ENCODE results near the gene ZFC3H1. TPM values are rescaled to one million over a fixed set of nuclear protein-coding genes. Genes with fewer than 3 reads are reported as not detected.

The ZFC3H1 gene
- total RNA-seq, 1 experiment from 2014 or later: 53.4 TPM

GRCh38 chr12:71708658-71709057, 45.0 kb upstream of the ZFC3H1 start:
- Histone ChIP-seq H3F3A (ENCODE audit: insufficient read depth, low read depth) (peaks cover 24% of the 10 kb centered on the region), H3K4me1 (replicated peaks; ENCODE audit: insufficient read depth) (peaks cover 31% of the 10 kb centered on the region), H3K36me3 (ENCODE audit: low read depth) (no peaks in the 10 kb centered on the region), H3K27me3 (ENCODE audit: insufficient read depth, low read depth) (no peaks in the 10 kb centered on the region), H3K79me2 (ENCODE audit: low read depth) (no peaks in the 10 kb centered on the region), H3K9me3 (ENCODE audit: insufficient read depth, low read depth) (peaks cover 7% of the 10 kb centered on the region; the same call in 1 of the 2 replicates), H3K27ac (no peak overlapping the region), H2AFZ (no peak overlapping the region), H3K4me2 (no peak overlapping the region), H3K9me2 (ENCODE audit: insufficient read depth) (no peaks in the 10 kb centered on the region), H3K4me3 (no peak overlapping the region), H4K20me1 (ENCODE audit: insufficient read depth) (no peaks in the 10 kb centered on the region)
- no peak for DNase-seq
- BruUV-seq (replicated peaks): no TSS peak
- TF ChIP-seq EZH2 (IDR thresholded peaks at IDR 0.05; ENCODE audit: low read depth): no peak
- no peak for TF ChIP-seq CTCF (conservative IDR thresholded peaks at IDR 0.05)
- POLR2A ChIA-PET (ENCODE audit: unreplicated experiment): no interaction called here
- CTCF ChIA-PET: no interaction called here
- intact Hi-C loops (cut with micrococcal nuclease; ENCODE audit: unreplicated experiment): no loop called here

DNA sequence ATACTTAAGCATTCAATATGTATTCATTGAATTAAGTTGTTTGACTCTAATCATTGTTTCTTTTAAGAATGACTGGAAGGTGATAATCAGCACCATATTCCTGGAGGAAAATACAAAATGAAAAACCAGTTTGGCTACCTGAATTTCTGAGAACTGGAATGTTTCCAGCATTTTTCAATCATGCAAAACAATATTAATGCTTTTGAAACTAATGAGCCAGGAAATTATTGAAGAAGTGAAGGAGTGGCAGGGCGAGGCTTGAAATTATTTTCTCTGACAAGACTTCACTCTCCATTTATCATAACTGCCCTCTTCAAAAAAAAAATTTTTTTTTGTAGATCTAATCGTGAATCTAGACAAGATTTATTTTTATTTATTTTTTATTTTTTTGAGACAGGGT, 41.3 kb upstream of the ZFC3H1 start:
- peak in 1 of 2 experiments; percentile 40 for DNase-seq
- no peaks in the 10 kb centered on the region for H3K36me3 ChIP-seq (ENCODE audit: low read depth)
- no peak overlapping the region for H3K27ac ChIP-seq
- BruUV-seq (replicated peaks): no TSS peak
- H3K9me2 ChIP-seq (ENCODE audit: insufficient read depth): no peaks in the 10 kb centered on the region
- ChIA-PET POLR2A (ENCODE audit: unreplicated experiment) (no interaction called here), CTCF (no interaction called here)
- peaks cover 9% of the 10 kb centered on the region for H3F3A ChIP-seq (ENCODE audit: insufficient read depth, low read depth)
- H3K27me3 ChIP-seq (ENCODE audit: insufficient read depth, low read depth): no peaks in the 10 kb centered on the region
- H3K4me3 ChIP-seq: no peak overlapping the region
- no peak overlapping the region for H3K4me2 ChIP-seq
- no peak overlapping the region for H2AFZ ChIP-seq
- H3K4me1 ChIP-seq (replicated peaks; ENCODE audit: insufficient read depth): peaks cover 17% of the 10 kb centered on the region
- no peaks in the 10 kb centered on the region for H4K20me1 ChIP-seq (ENCODE audit: insufficient read depth)
- peaks cover 4% of the 10 kb centered on the region; the same call in 1 of the 2 replicates for H3K9me3 ChIP-seq (ENCODE audit: insufficient read depth, low read depth)
- intact Hi-C loops (cut with micrococcal nuclease; ENCODE audit: unreplicated experiment): loop anchor here (2.0 kb wide), 1 partner anchor 18 kb away; the partner anchor contains the start of gene TMEM19
- TF ChIP-seq CTCF (conservative IDR thresholded peaks at IDR 0.05) (no peak), EZH2 (IDR thresholded peaks at IDR 0.05; ENCODE audit: low read depth) (no peak)
- no peaks in the 10 kb centered on the region for H3K79me2 ChIP-seq (ENCODE audit: low read depth)

- no peak overlapping the region for H3K4me2 ChIP-seq
- H3K4me3 ChIP-seq: no peak overlapping the region
- no peak for TF ChIP-seq EZH2 (IDR thresholded peaks at IDR 0.05; ENCODE audit: low read depth)
- no peak for TF ChIP-seq CTCF (conservative IDR thresholded peaks at IDR 0.05)
- BruUV-seq (replicated peaks): no TSS peak
- H3K27ac ChIP-seq: no peak overlapping the region
- CTCF ChIA-PET: interaction anchor here (0.7 kb wide), 1 partner anchor 79 kb away, joined by 3 read pairs; no protein-coding TSS in a partner anchor
- intact Hi-C loops (cut with micrococcal nuclease; ENCODE audit: unreplicated experiment): no loop called here
- peaks cover 10% of the 10 kb centered on the region; the same call in 1 of the 2 replicates for H3K4me1 ChIP-seq (replicated peaks; ENCODE audit: insufficient read depth)
- no peaks in the 10 kb centered on the region for H3K27me3 ChIP-seq (ENCODE audit: insufficient read depth, low read depth)
- no peaks in the 10 kb centered on the region; the same call in 1 of the 2 replicates for H3F3A ChIP-seq (ENCODE audit: insufficient read depth, low read depth)
- H3K36me3 ChIP-seq (ENCODE audit: low read depth): no peaks in the 10 kb centered on the region
- H4K20me1 ChIP-seq (ENCODE audit: insufficient read depth): no peaks in the 10 kb centered on the region
- no peaks in the 10 kb centered on the region for H3K79me2 ChIP-seq (ENCODE audit: low read depth)
- no peaks in the 10 kb centered on the region for H3K9me2 ChIP-seq (ENCODE audit: insufficient read depth)
- POLR2A ChIA-PET (ENCODE audit: unreplicated experiment): no interaction called here
- H2AFZ ChIP-seq: no peak overlapping the region
- no peaks in the 10 kb centered on the region for H3K9me3 ChIP-seq (ENCODE audit: insufficient read depth, low read depth)
- DNase-seq: no peak
Measured at GRCh38 chr12:71703206-71703605, 39.6 kb upstream of the ZFC3H1 start.
